Natural killer cell (primary cell): ENCODE data around the gene GNAZ. TPM values are rescaled to one million over a fixed set of nuclear protein-coding genes. Genes with fewer than 3 reads are reported as not detected.

ENCODE experiments used
- ATAC-seq, 3 donors: fragments of 150-1000 bp in 2 of 3; fragments of 200-7000 bp in 1 of 3; cut with Tn5 transposase; 1 replicate in 1 of 3; 2 replicates in 2 of 3; pipeline ENCODE4 v1.10.0; 2021; ENCODE audit warnings: mild to moderate bottlenecking in 2 of 3, moderate library complexity in 2 of 3
- DNase-seq, 2 donors: peaks; one replicate each; pipeline versions ENCODE4 v3.0.0 to v3.0.0-alpha.2; 2013 to 2021; ENCODE audit warnings: mixed read lengths in 1 of 2
- H3K27ac ChIP-seq: one replicate; pipeline ENCODE4 v1.5.1; 2013; ENCODE audit warnings: mild to moderate bottlenecking, low read length
- H3K27me3 ChIP-seq: one replicate; pipeline ENCODE4 v1.6.1; 2013; ENCODE audit warnings: low read length; ENCODE audit not compliant: control insufficient read depth, insufficient read depth
- H3K36me3 ChIP-seq: one replicate; pipeline ENCODE4 v1.6.1; 2013; ENCODE audit warnings: low read length; ENCODE audit not compliant: control insufficient read depth, insufficient read depth
- H3K4me1 ChIP-seq: one replicate; pipeline ENCODE4 v1.6.1; 2013; ENCODE audit warnings: low read length; ENCODE audit not compliant: control insufficient read depth, insufficient read depth
- H3K4me3 ChIP-seq: one replicate; pipeline ENCODE4 v1.5.1; 2013; ENCODE audit warnings: low read length
- H3K9me3 ChIP-seq: one replicate; pipeline ENCODE4 v1.6.1; 2013; ENCODE audit warnings: low read length; ENCODE audit not compliant: control insufficient read depth, insufficient read depth
- H3K27ac Mint-ChIP-seq, 2 donors: one replicate each; pipeline ENCODE4 v1.8.0; 2022; ENCODE audit warnings: mild to moderate bottlenecking in 2 of 2, mixed read lengths in 2 of 2, moderate library complexity in 1 of 2
- H3K27me3 Mint-ChIP-seq, 2 donors: one replicate each; pipeline ENCODE4 v1.8.0; 2022; ENCODE audit warnings: low read depth in 2 of 2, mixed read lengths in 2 of 2
- H3K36me3 Mint-ChIP-seq: one replicate; pipeline ENCODE4 v1.8.0; 2022; ENCODE audit warnings: mixed read lengths
- H3K4me1 Mint-ChIP-seq, 2 donors: one replicate each; pipeline ENCODE4 v1.8.0; 2022; ENCODE audit warnings: mixed read lengths in 2 of 2
- H3K4me3 Mint-ChIP-seq: one replicate; pipeline ENCODE4 v1.8.0; 2022; ENCODE audit warnings: mild to moderate bottlenecking, moderate library complexity, mixed read lengths
- H3K9me3 Mint-ChIP-seq, 2 donors: one replicate each; pipeline ENCODE4 v1.8.0; 2022; ENCODE audit warnings: mixed read lengths in 2 of 2
- CTCF ChIP-seq: fragments of 200-600 bp; IDR thresholded peaks from one replicate; pipeline ENCODE4 v1.8.0; 2022; ENCODE audit warnings: antibody characterized with exemption
- WGBS: methylation state at CpG from one replicate; pipeline ENCODE4 v1.1.7; 2013; ENCODE audit warnings: missing lambda C conversion rate; ENCODE audit not compliant: insufficient coverage; 5-methylcytosine and 5-hydroxymethylcytosine counted together
- intact Hi-C: fragments of 100-400 bp; cut with micrococcal nuclease; formaldehyde crosslinking; loops from one replicate; pipeline ENCODE4 v1.14.2; 2022
- total RNA-seq, 4 donors: library from RNA; stranded (reverse); fragments of 120-200 nt in 1 of 4; gene quantifications; one replicate each; pipeline versions ENCODE4 v1.2.3 to v1.2.4, GENCODE V29; 2013 to 2022

GNAZ gene
- total RNA-seq, 3 donors from 2014 or later (not counting 1 experiment from before 2014, with no cell fraction given) = 4.5 to 7.5 (median 5.6) TPM

- no peaks in the 10 kb centered on the region for H3K9me3 Mint-ChIP-seq
- intact Hi-C loops = no loop called here
- WGBS = 92% methylated on average over 6 of the region's 6 CpGs
Measured at GRCh38 chr22:23166042-23166831, 95.9 kb downstream of the GNAZ start.

DNA sequence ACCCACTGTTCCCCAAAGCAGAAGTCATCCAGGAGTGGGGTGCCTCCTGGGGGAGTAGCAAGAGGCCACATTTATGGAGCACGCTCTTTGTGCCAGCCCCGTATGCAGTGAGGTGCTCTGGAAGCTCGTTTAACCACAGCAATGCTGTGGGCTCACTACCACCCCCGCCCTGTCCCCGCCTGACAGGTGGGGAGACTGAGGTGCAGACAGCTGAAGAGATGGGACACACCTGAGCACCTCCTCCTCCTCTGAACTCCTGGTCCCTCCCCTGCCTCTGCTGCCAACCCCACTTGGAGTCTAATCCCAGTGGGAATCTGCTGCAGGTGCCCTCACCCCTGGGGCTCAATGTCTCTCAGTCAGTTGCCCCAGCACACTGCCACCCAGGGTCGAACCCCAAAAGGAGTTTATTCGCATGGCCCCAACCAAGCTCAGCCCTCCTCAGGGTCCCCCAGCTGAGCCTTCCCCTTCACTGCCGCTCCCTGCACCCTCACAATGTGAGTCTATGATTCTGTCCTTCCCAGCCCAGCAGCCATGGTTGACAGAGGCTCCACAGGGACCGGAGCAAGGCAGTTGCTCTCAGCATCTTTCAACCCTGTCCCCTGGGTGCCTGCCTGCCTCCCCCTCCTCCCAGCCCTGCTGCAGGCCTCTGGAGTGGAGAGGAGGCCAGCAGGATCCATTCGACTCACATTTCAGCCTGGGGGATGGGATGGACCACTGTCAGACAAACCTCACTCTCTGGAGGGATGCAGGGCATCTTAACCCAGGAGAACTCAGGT is 96.7 kb downstream of the GNAZ start:
- Mint-ChIP-seq H3K27ac (no peak overlapping the region), H3K4me3 (no peak overlapping the region), H3K9me3 (no peaks in the 10 kb centered on the region), H3K27me3 (no peaks in the 10 kb centered on the region), H3K4me1 (no peaks in the 10 kb centered on the region), H3K36me3 (no peaks in the 10 kb centered on the region)
- TF ChIP-seq CTCF = no peak
- WGBS = 87% methylated on average over 10 of the region's 10 CpGs
- no peaks in the 10 kb centered on the region for H3K27me3 ChIP-seq
- H3K27ac ChIP-seq = no peak overlapping the region
- ATAC-seq (no peak), DNase-seq (no peak)
- intact Hi-C loops = no loop called here
- H3K36me3 ChIP-seq = no peaks in the 10 kb centered on the region
- H3K4me1 ChIP-seq = no peaks in the 10 kb centered on the region
- no peak overlapping the region for H3K4me3 ChIP-seq
- no peaks in the 10 kb centered on the region for H3K9me3 ChIP-seq

More at GRCh38 chr22:23166042-23166831, 95.9 kb downstream of the GNAZ start:
- Histone ChIP-seq H3K9me3 (no peaks in the 10 kb centered on the region), H3K4me3 (no peak overlapping the region), H3K36me3 (no peaks in the 10 kb centered on the region), H3K27me3 (no peaks in the 10 kb centered on the region), H3K4me1 (no peaks in the 10 kb centered on the region), H3K27ac (no peak overlapping the region)
- no peak for TF ChIP-seq CTCF
- ATAC-seq (no peak), DNase-seq (no peak)
- no peaks in the 10 kb centered on the region for H3K4me1 Mint-ChIP-seq
- no peak overlapping the region for H3K27ac Mint-ChIP-seq
- H3K27me3 Mint-ChIP-seq = no peaks in the 10 kb centered on the region
- no peaks in the 10 kb centered on the region for H3K36me3 Mint-ChIP-seq
- no peak overlapping the region for H3K4me3 Mint-ChIP-seq

DNA sequence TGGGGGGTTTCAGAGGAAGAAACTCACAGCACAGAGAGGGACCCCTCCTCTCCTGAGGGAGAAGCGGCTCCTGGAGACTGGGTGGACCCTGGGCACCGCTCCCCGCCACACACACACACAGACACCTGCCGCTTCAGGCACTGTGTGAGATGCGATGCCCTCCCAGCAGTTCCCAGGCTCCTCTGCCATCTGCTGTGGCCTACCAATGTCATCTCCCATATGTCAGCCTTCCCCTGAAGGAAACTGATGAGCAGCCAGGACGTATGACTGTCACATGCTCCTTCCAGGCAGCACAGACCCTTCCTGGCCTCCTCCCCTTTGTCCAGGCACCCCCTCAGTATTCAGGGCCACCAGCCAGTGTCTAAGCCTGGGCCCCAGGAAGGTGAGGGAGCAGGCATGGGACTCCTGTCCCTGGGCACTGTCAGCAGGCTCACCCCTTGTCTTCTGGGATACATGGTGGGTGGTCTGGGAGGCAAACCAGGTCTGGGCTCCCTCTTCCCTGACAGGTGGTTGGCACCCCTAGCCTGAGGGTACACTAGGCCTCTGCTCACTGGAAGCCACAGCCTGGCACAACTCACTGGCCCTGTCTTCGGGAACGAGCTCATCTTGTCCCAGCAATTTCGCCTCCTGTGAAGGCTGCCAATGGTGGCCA is 98.2 kb downstream of the GNAZ start:
- Mint-ChIP-seq H3K36me3 (no peaks in the 10 kb centered on the region), H3K4me1 (no peaks in the 10 kb centered on the region), H3K4me3 (no peak overlapping the region), H3K9me3 (no peaks in the 10 kb centered on the region), H3K27me3 (no peaks in the 10 kb centered on the region), H3K27ac (no peak overlapping the region)
- H3K9me3 ChIP-seq = no peaks in the 10 kb centered on the region
- no peak for DNase-seq
- H3K4me1 ChIP-seq = no peaks in the 10 kb centered on the region
- no peak overlapping the region for H3K27ac ChIP-seq
- no peak for TF ChIP-seq CTCF
- no peaks in the 10 kb centered on the region for H3K27me3 ChIP-seq
- no peaks in the 10 kb centered on the region for H3K36me3 ChIP-seq
- ATAC-seq = no peak
- WGBS = 89% methylated on average over 9 of the region's 9 CpGs
- no peak overlapping the region for H3K4me3 ChIP-seq
- intact Hi-C loops = no loop called here
